ENCODE results near the gene FBXW9. TPM values are rescaled to one million over a fixed set of nuclear protein-coding genes. Genes with fewer than 3 reads are reported as not detected.

FBXW9 gene
- total and polyA plus RNA-seq, 7 donors: 3.6 to 10.8 (median 6.2) TPM

DNA sequence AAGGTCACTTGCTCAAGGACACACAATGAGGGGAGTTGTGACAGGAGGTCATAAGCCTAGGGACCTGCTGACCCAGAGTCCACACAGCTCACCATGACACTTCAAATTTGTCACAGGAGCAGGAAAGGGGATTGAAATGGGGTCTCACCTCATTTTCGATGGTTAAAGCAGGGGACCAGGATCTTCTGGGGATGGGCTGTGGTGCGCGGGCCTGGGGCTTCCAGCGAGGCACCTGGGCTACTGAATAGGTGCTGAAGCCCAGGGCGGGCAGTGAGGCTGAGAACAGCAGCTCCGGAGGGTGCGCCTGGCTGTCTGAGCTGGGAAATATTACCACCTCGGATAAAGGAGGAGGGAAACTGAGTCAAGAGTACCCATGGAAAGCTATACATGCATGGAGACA lies 40.9 kb downstream of the FBXW9 start:
- Histone ChIP-seq H3K4me1 (no peaks in the 10 kb centered on the region), H3K9me3 (no peaks in the 10 kb centered on the region), H3K27ac (no peak overlapping the region), H3K4me3 (no peak overlapping the region), H3K27me3 (no peaks in the 10 kb centered on the region), H3K36me3 (peaks cover 0 to 52% (median 17%) of the 10 kb centered on the region in 4 donors)
- 95 to 98% methylated on average over 8 of the region's 8 CpGs for WGBS, 2 donors
- no peak for DNase-seq
- TF ChIP-seq EP300 (IDR thresholded peaks at IDR 0.05) (no peak), POLR2AphosphoS5 (IDR thresholded peaks at IDR 0.05) (no peak), POLR2A (IDR thresholded peaks at IDR 0.05) (no peak)
- intact Hi-C loops (cut with DNase I): no loop called here

GRCh38 chr19:12652219-12652618 lies 44.2 kb downstream of the FBXW9 start:
- no peak for TF ChIP-seq POLR2A (IDR thresholded peaks at IDR 0.05)
- no peak for TF ChIP-seq CTCF (IDR thresholded peaks at IDR 0.05)
- no peak for TF ChIP-seq EP300 (IDR thresholded peaks at IDR 0.05)
- TF ChIP-seq POLR2AphosphoS5 (IDR thresholded peaks at IDR 0.05): no peak
- WGBS, 2 donors: 92 to 95% methylated on average over 6 of the region's 6 CpGs
- peaks cover 0 to 16% (median 14%) of the 10 kb centered on the region in 4 donors for H3K4me1 ChIP-seq
- no peak overlapping the region for H3K4me3 ChIP-seq
- H3K9me3 ChIP-seq: no peaks in the 10 kb centered on the region
- no peak overlapping the region for H3K27ac ChIP-seq
- H3K36me3 ChIP-seq: peaks cover 0 to 26% (median 12%) of the 10 kb centered on the region in 4 donors
- H3K27me3 ChIP-seq: no peaks in the 10 kb centered on the region
- intact Hi-C loops (cut with DNase I): no loop called here
- no peak for DNase-seq

DNA sequence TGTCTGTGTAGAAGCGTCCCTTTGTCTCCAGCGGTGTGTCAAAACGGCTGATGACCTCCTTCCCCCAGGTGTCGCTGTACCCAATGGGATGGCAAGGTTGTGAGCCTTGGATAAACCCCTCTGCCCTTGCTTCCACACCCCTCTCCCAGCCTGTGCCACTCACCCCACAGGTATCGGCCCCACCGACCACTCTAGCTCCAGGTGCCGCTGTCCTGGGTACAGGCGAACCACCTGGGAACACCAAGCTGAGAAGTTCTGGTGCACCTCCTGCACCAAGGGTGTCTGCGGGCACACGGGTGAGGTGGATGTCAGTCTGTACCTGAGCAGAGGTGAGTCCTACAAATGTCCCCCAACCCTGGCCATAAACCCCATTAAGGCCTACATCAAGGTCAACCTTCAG lies 46.5 kb downstream of the FBXW9 start:
- DNase-seq: no peak
- intact Hi-C loops (cut with DNase I): no loop called here
- peaks cover 0 to 5% (median under 1%) of the 10 kb centered on the region in 4 donors for H3K36me3 ChIP-seq
- no peaks in the 10 kb centered on the region for H3K27me3 ChIP-seq
- H3K27ac ChIP-seq: no peak overlapping the region
- peaks cover 0 to 17% (median 15%) of the 10 kb centered on the region in 4 donors for H3K4me1 ChIP-seq
- H3K4me3 ChIP-seq: no peak overlapping the region
- no peaks in the 10 kb centered on the region for H3K9me3 ChIP-seq
- no peak for TF ChIP-seq POLR2AphosphoS5 (IDR thresholded peaks at IDR 0.05)
- no peak for TF ChIP-seq POLR2A (IDR thresholded peaks at IDR 0.05)
- TF ChIP-seq EP300 (IDR thresholded peaks at IDR 0.05): no peak
- no peak for TF ChIP-seq CTCF (IDR thresholded peaks at IDR 0.05)
- 97 to 98% methylated on average over 10 of the region's 10 CpGs for WGBS, 2 donors

GRCh38 chr19:12648088-12648487 lies 48.3 kb downstream of the FBXW9 start:
- TF ChIP-seq CTCF (IDR thresholded peaks at IDR 0.05): no peak
- no peak for TF ChIP-seq EP300 (IDR thresholded peaks at IDR 0.05)
- no peak for TF ChIP-seq POLR2A (IDR thresholded peaks at IDR 0.05)
- TF ChIP-seq POLR2AphosphoS5 (IDR thresholded peaks at IDR 0.05): no peak
- peaks cover 0 to 17% (median 15%) of the 10 kb centered on the region in 4 donors for H3K4me1 ChIP-seq
- no peaks in the 10 kb centered on the region for H3K36me3 ChIP-seq
- peak overlapping the region; percentile 8 to 46 (median 37) for H3K4me3 ChIP-seq
- no peak for DNase-seq
- H3K27ac ChIP-seq: no peak overlapping the region
- intact Hi-C loops (cut with DNase I): no loop called here
- H3K9me3 ChIP-seq: no peaks in the 10 kb centered on the region
- 14 to 44% methylated on average over 29 of the region's 29 CpGs for WGBS, 2 donors
- H3K27me3 ChIP-seq: no peaks in the 10 kb centered on the region

DNA sequence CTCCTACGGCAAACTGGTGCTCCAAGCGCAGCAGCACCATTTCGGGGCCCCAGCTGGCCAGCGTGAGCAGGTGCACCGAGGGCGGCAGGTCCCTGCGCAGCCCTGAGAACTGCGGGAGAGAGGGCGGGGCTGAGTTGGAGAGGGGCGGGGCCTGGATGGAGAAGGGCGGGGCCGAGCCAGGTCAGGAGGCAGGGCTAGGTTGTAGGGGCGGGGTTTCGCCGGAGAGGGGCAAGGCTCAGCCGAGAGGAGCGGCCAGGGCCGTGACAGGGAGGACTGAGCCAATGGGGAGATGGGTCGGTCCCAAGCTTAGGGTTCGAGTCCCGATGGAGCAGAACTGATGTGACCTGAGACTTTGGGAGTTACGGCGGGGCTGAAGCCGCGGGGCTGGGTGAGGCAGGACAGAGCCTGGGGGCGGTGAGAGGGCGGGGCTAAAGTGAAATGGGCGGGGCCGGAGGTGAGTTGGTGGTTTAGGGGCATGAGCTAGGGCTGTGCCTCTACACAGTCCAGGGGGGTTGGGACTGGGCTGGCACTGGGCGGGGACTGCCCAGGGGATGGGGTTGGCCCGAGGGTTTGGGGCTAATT lies 48.9 kb downstream of the FBXW9 start:
- intact Hi-C loops (cut with DNase I): no loop called here
- Histone ChIP-seq H3K27me3 (no peaks in the 10 kb centered on the region), H3K4me3 (peak overlapping the region; percentile 8 to 46 (median 37)), H3K27ac (peak overlapping the region in 2 of 4 donors; percentile 1 to 11), H3K4me1 (peaks cover 0 to 17% (median 15%) of the 10 kb centered on the region in 4 donors), H3K9me3 (no peaks in the 10 kb centered on the region), H3K36me3 (no peaks in the 10 kb centered on the region)
- WGBS, 2 donors: 8 to 38% methylated on average over 31 of the region's 31 CpGs
- peak; percentile 83 for DNase-seq
- TF ChIP-seq CTCF (IDR thresholded peaks at IDR 0.05) (no peak), POLR2AphosphoS5 (IDR thresholded peaks at IDR 0.05) (no peak), POLR2A (IDR thresholded peaks at IDR 0.05) (no peak), EP300 (IDR thresholded peaks at IDR 0.05) (no peak)
